ENCODE results near the gene GTF2IRD2.
A peak's percentile ranks its signal among the peaks of the same experiment; 100 is the strongest.
"Not testable (repeated sequence)": the region's sequence is repeated elsewhere in the genome, so short reads cannot be mapped to it uniquely, and the experiment has no call there.

Gene GTF2IRD2

GRCh38 chr7:74821259-74821658, 30.1 kb downstream of the GTF2IRD2 start:
- not testable (repeated sequence) for H3K36me3 Mint-ChIP-seq (ENCODE audit: insufficient read depth); ATAC-seq (replicated peaks); H3K4me1 Mint-ChIP-seq (ENCODE audit: low read depth in 2 of 2); H3K27ac Mint-ChIP-seq; H3K4me3 Mint-ChIP-seq; DNase-seq; H3K9me3 Mint-ChIP-seq; H3K27me3 Mint-ChIP-seq

DNA sequence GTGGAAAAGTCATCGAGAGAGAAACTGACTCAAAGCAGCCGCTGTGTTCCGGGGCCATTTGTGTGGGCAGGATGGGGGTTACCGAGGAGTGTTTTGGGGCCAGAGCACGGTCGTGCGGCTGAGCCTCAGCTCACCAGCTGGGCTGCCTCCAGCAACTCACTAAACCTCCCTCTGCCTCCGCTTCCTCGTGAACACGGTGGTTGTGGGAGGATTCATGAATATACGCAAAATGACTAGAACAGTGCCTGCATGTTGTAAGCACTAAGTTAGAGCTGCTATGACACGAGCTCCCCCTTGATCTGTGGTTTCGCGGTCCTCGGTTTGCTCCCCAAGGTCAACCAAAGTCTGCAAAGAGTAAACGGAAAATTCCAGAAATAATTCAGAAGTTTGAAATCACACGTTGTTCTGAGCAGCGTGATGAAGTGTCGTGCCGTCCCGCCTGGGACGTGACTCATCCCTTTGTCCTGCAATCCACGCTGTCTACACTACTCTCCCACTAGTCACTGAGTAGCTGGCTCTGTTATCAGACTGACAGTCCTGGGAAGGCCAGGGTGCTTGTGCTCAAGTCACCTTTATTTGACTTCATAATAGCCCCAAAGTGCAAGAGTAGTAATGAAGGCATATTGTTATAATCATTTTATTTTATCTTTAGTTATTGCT, 31.1 kb downstream of the GTF2IRD2 start:
- H3K4me1 Mint-ChIP-seq (ENCODE audit: low read depth in 2 of 2); H3K27me3 Mint-ChIP-seq; H3K27ac Mint-ChIP-seq; DNase-seq; H3K4me3 Mint-ChIP-seq; H3K36me3 Mint-ChIP-seq (ENCODE audit: insufficient read depth); H3K9me3 Mint-ChIP-seq: not testable (repeated sequence)
- peak; percentile 45 for ATAC-seq (replicated peaks)

GRCh38 chr7:74815882-74816281, 35.5 kb downstream of the GTF2IRD2 start:
- not testable (repeated sequence) for H3K27me3 Mint-ChIP-seq; H3K27ac Mint-ChIP-seq; H3K36me3 Mint-ChIP-seq (ENCODE audit: insufficient read depth)

GRCh38 chr7:74798644-74799043, 52.8 kb downstream of the GTF2IRD2 start:
- H3K9me3 Mint-ChIP-seq; H3K27ac Mint-ChIP-seq; H3K4me1 Mint-ChIP-seq (ENCODE audit: low read depth in 2 of 2); DNase-seq; H3K27me3 Mint-ChIP-seq; H3K4me3 Mint-ChIP-seq; H3K36me3 Mint-ChIP-seq (ENCODE audit: insufficient read depth); ATAC-seq (replicated peaks): not testable (repeated sequence)

More at GRCh38 chr7:74815882-74816281, 35.5 kb downstream of the GTF2IRD2 start:
- ATAC-seq (replicated peaks); DNase-seq; H3K4me1 Mint-ChIP-seq (ENCODE audit: low read depth in 2 of 2); H3K4me3 Mint-ChIP-seq; H3K9me3 Mint-ChIP-seq: not testable (repeated sequence)

DNA sequence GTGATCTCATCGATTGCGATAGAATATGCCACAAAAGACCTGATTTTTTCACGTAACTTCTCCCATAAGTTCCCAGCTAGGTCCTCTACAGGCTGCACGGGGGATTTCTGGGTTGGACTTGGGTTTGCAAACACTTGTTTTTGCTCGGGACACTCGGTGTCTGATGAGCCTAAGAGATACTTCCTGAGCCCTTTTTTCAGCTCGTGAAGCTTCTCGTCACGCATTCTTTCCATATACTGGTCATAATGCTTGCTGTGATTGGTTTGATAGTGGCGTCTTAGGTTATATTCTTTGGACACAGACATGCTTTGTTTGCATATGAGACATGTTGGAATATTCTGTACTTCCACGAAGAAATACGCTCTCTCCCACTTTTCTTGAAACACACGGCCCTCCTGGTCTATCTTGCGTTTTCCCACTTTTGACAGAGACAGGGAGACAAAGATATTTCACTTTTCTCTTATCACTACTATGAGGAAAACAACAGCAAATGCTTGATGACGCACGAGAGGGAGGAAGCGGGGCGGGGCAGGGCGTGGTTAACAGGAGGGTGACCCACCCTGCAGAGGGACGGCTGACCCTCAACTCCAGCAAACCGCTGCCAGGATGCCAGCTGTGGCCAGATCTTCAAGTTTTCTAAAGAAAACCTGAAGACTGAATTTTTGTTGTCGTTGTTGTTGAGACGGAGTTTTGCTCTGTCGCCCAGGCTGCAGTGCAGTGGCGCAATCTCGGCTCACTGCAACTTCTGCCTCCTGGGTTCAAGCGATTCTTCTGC, 53.4 kb downstream of the GTF2IRD2 start:
- H3K27ac Mint-ChIP-seq; ATAC-seq (replicated peaks): not testable (repeated sequence)

GRCh38 chr7:74789200-74789736, 62.1 kb downstream of the GTF2IRD2 start:
- DNase-seq; H3K36me3 Mint-ChIP-seq (ENCODE audit: insufficient read depth); ATAC-seq (replicated peaks); H3K27me3 Mint-ChIP-seq; H3K4me1 Mint-ChIP-seq (ENCODE audit: low read depth in 2 of 2); H3K27ac Mint-ChIP-seq; H3K9me3 Mint-ChIP-seq; H3K4me3 Mint-ChIP-seq: not testable (repeated sequence)

More for the DNA sequence above, 53.4 kb downstream of the GTF2IRD2 start:
- not testable (repeated sequence) for DNase-seq; H3K4me1 Mint-ChIP-seq (ENCODE audit: low read depth in 2 of 2); H3K36me3 Mint-ChIP-seq (ENCODE audit: insufficient read depth); H3K27me3 Mint-ChIP-seq; H3K4me3 Mint-ChIP-seq; H3K9me3 Mint-ChIP-seq

DNA sequence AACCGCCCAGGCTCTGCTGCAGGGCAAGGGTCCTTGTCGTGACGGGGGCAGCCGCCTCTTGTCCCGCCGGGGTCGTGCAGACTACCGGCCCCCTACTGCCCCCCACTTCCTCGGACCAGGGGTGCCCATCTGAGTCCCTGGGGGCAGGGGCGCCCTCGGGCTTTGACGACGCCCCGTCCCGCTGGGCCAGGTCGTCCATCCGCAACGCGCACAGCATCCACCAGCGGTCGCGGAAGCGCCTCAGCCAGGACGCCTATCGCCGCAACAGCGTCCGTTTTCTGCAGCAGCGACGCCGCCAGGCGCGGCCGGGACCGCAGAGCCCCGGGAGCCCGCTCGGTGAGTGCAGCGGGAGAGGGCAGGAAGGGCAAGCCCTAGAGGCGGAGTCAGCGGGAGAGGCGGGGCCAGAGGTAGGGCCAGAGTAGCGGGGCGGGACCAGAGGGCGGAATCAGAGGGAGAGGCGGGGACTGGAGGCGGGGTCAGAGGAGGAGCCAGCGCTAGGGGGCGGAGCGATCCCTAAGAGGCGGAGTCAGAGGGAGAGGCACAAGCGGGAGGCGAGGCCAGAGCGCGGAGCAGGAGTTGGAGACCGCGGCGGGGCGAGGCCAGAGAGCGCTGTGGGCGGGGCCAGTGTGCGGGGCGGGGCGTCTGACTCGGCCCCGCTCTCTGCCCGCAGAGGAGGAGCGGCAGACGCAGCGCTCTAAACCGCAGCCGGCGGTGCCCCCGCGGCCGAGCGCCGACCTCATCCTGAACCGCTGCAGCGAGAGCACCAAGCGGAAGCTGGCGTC, 62.8 kb downstream of the GTF2IRD2 start:
- not testable (repeated sequence) for H3K27me3 Mint-ChIP-seq; H3K4me1 Mint-ChIP-seq (ENCODE audit: low read depth in 2 of 2); H3K9me3 Mint-ChIP-seq; H3K36me3 Mint-ChIP-seq (ENCODE audit: insufficient read depth); H3K27ac Mint-ChIP-seq
- ATAC-seq (replicated peaks), result peak; percentile 84
- DNase-seq, result peak; percentile 95 to 99 (median 98)
- peak overlapping the region; percentile 29 to 36 for H3K4me3 Mint-ChIP-seq

GRCh38 chr7:74783595-74783994, 67.8 kb downstream of the GTF2IRD2 start:
- not testable (repeated sequence) for H3K4me3 Mint-ChIP-seq; DNase-seq; H3K9me3 Mint-ChIP-seq; H3K36me3 Mint-ChIP-seq (ENCODE audit: insufficient read depth); H3K4me1 Mint-ChIP-seq (ENCODE audit: low read depth in 2 of 2); H3K27me3 Mint-ChIP-seq; H3K27ac Mint-ChIP-seq; ATAC-seq (replicated peaks)

GRCh38 chr7:74781746-74782145, 69.7 kb downstream of the GTF2IRD2 start:
- H3K27me3 Mint-ChIP-seq, H3K4me3 Mint-ChIP-seq: not testable (repeated sequence)

DNA sequence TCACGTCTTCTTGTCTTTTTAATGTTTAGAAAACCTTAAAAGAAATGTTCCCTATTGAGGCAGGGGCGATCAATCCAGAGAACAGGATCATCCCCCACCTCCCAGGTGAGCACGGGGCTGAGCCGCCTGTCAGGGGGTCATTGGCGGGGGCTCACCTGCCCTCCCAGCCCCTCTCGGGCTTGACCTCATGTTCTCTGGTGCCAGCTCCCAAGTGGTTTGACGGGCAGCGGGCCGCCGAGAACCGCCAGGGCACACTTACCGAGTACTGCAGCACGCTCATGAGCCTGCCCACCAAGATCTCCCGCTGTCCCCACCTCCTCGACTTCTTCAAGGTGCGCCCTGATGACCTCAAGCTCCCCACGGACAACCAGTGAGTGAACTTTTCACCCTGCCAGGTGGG, 72.4 kb downstream of the GTF2IRD2 start:
- not testable (repeated sequence) for DNase-seq; H3K27me3 Mint-ChIP-seq; H3K27ac Mint-ChIP-seq; H3K36me3 Mint-ChIP-seq (ENCODE audit: insufficient read depth); ATAC-seq (replicated peaks); H3K9me3 Mint-ChIP-seq; H3K4me1 Mint-ChIP-seq (ENCODE audit: low read depth in 2 of 2); H3K4me3 Mint-ChIP-seq

More at GRCh38 chr7:74781746-74782145, 69.7 kb downstream of the GTF2IRD2 start:
- ATAC-seq (replicated peaks); H3K9me3 Mint-ChIP-seq; H3K27ac Mint-ChIP-seq; DNase-seq; H3K4me1 Mint-ChIP-seq (ENCODE audit: low read depth in 2 of 2); H3K36me3 Mint-ChIP-seq (ENCODE audit: insufficient read depth): not testable (repeated sequence)

- H3K9me3 Mint-ChIP-seq; H3K36me3 Mint-ChIP-seq (ENCODE audit: insufficient read depth); H3K27me3 Mint-ChIP-seq; H3K4me1 Mint-ChIP-seq (ENCODE audit: low read depth in 2 of 2); DNase-seq; H3K27ac Mint-ChIP-seq; H3K4me3 Mint-ChIP-seq; ATAC-seq (replicated peaks): not testable (repeated sequence)
Observed at GRCh38 chr7:74775111-74775510, 76.3 kb downstream of the GTF2IRD2 start.

- peak; percentile 46 for ATAC-seq (replicated peaks)
- H3K4me3 Mint-ChIP-seq, H3K27ac Mint-ChIP-seq: not testable (repeated sequence)
Observed at GRCh38 chr7:74773760-74774750, 77.3 kb downstream of the GTF2IRD2 start, which contains the start of gene NCF1. NCF1 (plus strand) TSS chr7:74774011; CDS start chr7:74774032, 21 bp downstream.

More at GRCh38 chr7:74773760-74774750, 77.3 kb downstream of the GTF2IRD2 start, which contains the start of gene NCF1:
- not testable (repeated sequence) for H3K27me3 Mint-ChIP-seq; DNase-seq; H3K9me3 Mint-ChIP-seq; H3K36me3 Mint-ChIP-seq (ENCODE audit: insufficient read depth); H3K4me1 Mint-ChIP-seq (ENCODE audit: low read depth in 2 of 2)
